Measurements from ENCODE around the gene GPR146.
"Not testable (repeated sequence)": the region's sequence is repeated elsewhere in the genome, so short reads cannot be mapped to it uniquely, and the experiment has no call there.

The GPR146 gene

GRCh38 chr7:1044189-1045068 is at the start of gene GPR146:
Gene GPR146 (plus strand): TSS chr7:1044546. CDS start chr7:1057516, 12,970 bp downstream.
- peak; percentile 94 for DNase-seq

DNA sequence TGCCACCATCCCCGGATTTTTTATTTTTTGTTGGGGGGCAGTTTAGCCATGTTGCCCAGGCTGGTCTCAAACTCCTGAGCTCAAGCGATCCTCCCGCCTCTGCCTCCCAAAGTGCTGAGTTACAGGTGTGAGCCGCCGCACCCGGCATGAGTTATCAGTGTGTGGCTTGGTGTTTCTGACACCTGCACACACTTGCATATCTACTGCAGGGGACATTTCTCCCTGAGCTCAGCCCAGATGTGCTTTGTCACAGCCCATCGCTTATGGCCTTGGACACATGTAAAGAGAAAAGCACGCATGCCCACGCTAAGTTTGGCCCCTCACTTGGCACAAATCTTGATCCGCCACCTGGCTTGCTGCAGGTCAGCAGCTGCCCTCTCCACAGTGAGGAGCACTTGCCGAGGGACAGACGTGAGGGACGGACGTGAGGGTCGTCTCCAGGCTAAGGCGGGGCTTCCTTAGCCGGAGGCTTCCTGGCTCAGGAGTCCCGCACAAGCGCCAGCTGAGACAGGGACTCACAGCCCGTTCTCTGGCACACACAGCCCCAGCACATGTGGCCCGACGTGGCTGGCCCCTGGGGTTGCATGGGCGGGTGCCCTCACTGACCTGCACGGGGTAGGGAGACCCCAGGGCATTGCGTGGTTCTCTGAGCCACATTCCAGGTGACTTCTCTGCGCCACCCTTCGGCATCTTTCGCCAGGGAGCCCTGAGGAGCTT is 49.6 kb upstream of the GPR146 start:
- no peak for DNase-seq

DNA sequence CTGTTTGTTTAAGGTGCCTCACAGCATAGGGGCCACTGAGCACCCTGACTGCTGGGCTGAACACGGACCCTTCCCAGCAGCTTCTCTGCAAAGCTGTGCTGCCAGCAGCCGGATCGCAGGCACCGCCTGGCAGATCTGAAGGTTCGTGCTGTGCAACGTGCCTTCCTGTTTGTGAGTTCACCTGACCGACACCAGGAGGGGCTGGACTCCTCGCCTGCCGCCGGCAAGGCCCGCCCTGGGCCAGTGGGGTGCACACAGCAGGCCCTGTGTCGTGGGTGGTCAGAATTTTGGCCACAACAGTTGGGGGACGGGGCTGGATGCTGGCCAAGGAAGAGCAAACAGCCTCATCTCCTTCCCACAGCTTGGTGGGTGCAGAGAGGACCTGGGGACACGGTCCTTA is 48.8 kb upstream of the GPR146 start:
- no peak for DNase-seq

- DNase-seq = no peak
Measured at GRCh38 chr7:996079-996872, 48.1 kb upstream of the GPR146 start.

- no peak for DNase-seq
Measured at GRCh38 chr7:997404-998395, 46.6 kb upstream of the GPR146 start.

DNA sequence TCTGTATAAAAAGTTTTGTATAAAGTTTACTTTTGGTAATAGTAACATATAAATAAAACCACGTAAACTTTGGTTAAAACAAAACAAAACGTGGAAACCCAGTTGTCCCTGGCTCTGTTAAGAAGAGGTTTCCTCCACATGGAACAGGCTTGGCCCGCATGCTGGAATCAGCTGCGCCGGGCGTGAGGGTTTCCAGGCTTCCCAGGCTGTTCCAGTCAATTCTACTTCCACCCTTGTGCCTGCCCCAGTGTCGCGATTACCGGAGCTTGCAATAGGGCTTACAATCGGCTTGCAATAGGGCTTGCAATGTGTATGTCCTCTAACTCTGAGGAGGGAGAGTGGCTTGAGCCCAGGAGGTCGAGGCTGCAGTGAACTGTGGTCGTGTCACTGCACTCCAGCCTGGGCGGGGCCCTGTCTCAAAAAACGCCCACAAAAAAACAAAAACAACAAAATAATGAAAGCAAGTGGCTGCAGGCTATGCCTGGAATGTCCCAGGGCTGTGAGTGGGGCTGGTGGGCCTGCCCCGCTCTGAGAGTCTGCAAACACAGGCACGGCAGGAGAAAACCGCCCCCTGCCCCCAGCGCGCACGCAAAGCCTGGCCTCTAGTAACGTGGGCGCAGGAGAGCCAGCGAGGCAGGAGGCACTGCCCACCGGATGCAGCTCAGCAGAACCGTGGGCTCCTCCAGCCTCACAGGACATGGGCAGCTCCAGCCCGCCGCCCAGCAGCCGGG is 45.0 kb upstream of the GPR146 start:
- DNase-seq = no peak

GRCh38 chr7:999941-1000935 is 44.1 kb upstream of the GPR146 start:
- DNase-seq = no peak

DNA sequence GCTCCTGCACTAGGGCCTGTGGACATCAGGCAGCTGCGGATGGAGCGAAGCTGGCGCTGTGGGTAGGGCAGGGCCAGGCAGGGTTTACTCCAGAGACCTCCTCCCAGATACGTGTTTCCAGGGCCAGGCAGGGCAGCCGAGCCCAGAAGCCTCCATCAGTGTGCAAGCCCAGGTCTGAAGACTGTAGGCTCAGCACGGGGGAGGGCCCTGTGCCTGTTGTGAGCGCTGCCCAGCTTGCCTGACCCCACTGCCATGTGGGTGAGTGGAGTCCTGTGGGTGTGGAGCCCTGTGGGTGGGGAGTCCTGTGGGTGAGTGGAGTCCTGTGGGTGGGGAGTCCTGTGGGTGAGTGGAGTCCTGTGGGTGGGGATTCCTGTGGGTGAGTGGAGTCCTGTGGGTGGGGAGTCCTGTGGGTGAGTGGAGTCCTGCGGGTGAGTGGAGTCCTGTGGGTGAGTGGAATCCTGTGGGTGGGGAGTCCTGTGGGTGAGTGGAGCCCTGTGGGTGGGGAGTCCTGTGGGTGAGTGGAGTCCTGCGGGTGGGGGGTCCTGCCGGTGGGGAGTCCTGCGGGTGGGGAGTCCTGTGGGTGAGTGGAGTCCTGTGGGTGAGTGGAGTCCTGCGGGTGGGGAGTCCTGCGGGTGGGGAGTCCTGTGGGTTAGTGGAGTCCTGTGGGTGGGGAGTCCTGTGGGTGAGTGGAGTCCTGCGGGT is 43.1 kb upstream of the GPR146 start:
- DNase-seq = not testable (repeated sequence)

DNA sequence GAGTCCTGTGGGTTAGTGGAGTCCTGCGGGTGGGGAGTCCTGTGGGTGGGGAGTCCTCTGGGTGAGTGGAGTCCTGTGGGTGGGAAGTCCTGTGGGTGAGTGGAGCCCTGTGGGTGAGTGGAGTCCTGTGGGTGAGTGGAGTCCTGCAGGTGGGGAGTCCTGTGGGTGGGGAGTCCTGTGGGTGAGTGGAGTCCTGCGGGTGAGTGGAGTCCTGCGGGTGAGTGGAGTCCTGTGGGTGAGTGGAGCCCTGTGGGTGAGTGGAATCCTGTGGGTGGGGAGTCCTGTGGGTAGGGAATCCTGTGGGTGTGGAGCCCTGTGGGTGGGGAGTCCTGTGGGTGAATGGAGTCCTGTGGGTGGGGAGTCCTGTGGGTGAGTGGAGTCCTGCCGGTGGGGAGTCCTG is 42.3 kb upstream of the GPR146 start:
- DNase-seq = not testable (repeated sequence)

GRCh38 chr7:1002445-1002844 is 41.9 kb upstream of the GPR146 start:
- DNase-seq = not testable (repeated sequence)

- DNase-seq = peak; percentile 14
Measured at GRCh38 chr7:1004018-1004852, 40.1 kb upstream of the GPR146 start.

DNA sequence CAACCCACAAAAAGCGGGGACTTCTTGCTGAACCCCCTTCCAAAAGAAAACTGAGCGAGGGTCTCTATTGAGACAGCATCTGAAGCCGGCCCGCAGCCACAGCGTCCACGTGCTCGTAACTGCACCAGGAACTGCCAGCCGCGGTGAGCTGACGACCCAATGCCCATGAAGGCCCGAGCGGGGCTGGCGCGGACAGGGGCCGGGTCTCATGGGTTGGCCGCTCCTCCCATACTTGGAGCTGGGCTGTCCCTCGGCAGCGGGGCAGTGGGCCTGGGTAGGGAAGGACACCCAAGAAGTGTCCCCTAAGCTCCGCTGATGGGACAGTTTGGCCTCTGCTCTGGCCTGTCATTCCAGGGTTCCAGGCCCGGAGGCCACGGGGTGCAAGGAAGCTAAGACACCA is 39.0 kb upstream of the GPR146 start:
- no peak for DNase-seq

- DNase-seq = no peak
Measured at GRCh38 chr7:1007901-1008300, 36.4 kb upstream of the GPR146 start.

DNA sequence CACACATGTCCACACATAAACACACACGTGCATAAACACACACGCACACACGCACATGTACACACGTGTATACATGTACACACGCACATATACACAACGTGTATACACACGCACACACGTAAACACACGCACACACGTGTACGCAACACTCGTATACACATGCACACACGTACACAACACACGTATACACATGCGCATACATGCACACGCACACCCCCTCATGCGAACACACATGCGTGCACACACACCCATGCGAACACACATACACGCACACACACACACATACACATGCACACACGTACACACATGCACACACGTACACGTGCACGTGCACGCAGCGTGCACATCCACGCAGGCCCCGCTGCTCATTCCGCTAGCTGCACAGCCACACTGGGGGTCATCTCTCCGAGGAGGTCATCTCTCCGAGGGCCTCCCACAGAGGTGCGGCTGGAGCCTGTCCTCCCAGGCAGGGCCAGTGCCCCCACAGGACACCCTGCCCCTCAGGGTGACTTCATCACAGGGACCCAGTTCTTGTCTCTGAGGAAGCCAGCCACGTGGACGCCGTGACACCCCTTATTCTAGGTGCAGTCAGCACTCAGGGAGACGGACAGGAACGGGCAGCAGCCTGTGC is 35.5 kb upstream of the GPR146 start:
- no peak for DNase-seq

GRCh38 chr7:1009747-1010146 is 34.6 kb upstream of the GPR146 start:
- no peak for DNase-seq

GRCh38 chr7:1010226-1010625 is 34.1 kb upstream of the GPR146 start:
- DNase-seq = no peak

GRCh38 chr7:1011297-1012003 is 32.9 kb upstream of the GPR146 start:
- DNase-seq = no peak

Measured in NCI-H1436 (cell line).